Measurements from ENCODE around the gene BCAS3.

Gene BCAS3

GRCh38 chr17:61392679-61393078 is 715.0 kb downstream of the BCAS3 start:
- DNase-seq: no peak

- DNase-seq: no peak
Observed at GRCh38 chr17:61393550-61393903, 715.9 kb downstream of the BCAS3 start.

DNA sequence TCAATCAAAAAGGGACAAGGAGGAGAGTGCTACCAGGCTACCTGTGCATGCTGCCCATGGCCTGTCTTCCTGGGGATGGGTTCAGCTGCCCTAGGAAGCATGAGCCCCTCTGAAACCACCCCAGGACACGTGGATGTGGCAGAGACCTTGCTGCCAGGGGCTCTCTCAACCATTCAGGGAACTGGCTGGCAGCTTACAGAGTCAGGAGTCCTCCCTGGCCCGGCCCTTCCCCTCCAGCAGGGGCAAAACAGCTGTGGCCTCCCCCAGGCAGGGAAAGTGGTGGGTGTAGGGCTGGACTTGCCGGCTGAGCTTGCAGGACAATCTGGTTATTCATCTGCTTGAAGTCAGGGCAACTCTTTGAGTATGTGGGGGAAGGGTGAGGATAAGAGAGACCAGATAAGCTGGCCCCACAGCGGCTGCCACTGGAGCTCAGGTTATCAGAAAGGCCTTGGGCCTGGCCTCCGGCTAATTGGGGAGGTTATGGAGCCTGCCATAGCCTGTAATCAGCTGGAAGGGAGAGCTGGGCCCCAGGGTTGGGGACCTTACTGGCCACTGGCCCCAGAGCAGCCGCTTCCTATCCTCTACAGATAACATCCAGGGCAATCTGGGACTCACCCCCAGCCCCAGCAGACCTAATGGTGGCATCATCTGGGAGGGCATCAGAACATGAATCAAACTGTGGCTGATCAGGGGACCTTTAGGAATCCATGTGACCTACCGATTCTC is 716.4 kb downstream of the BCAS3 start:
- DNase-seq: no peak

DNA sequence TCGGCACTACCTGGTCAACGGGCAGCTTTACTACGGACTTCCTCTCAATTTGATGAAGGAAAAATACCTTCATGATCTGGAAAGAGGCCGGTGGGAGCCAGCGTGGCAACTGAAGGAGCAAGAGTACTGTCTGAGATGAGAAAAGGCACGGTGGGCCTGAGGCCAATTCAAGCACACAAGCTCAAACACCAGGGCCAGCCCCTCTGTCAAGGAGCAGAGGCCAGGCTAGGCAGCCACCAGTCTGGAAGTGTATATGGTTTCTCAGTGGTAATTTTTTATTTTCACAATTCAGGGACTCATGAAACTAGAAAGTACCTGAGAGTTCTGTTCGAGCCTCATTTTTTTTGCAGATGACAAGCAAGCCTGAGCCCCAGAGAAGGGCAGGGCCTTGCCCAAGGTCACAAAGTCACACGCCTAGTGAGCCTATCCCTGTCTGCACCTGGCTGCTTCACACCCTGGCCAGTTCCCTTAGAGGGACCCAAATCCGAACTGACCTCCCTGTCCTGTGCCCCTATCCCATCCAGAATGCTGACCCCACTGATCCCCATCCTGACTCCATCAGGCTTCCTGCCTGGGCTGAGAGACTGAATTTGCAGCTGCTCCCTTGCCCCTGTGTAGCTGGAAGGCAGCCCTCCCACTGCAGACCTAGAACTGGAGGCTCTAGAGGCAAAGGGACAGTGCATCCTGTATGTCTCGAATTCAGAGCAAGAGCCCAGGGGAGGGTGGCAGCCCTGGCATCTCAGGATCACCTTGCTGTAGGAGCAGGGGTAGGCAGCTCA is 717.2 kb downstream of the BCAS3 start:
- DNase-seq: no peak

GRCh38 chr17:61395409-61395982 is 717.8 kb downstream of the BCAS3 start:
- DNase-seq: no peak

GRCh38 chr17:61395983-61396585 is 718.4 kb downstream of the BCAS3 start:
- DNase-seq: no peak

- no peak for DNase-seq
Observed at GRCh38 chr17:61396586-61397085, 719.0 kb downstream of the BCAS3 start.

DNA sequence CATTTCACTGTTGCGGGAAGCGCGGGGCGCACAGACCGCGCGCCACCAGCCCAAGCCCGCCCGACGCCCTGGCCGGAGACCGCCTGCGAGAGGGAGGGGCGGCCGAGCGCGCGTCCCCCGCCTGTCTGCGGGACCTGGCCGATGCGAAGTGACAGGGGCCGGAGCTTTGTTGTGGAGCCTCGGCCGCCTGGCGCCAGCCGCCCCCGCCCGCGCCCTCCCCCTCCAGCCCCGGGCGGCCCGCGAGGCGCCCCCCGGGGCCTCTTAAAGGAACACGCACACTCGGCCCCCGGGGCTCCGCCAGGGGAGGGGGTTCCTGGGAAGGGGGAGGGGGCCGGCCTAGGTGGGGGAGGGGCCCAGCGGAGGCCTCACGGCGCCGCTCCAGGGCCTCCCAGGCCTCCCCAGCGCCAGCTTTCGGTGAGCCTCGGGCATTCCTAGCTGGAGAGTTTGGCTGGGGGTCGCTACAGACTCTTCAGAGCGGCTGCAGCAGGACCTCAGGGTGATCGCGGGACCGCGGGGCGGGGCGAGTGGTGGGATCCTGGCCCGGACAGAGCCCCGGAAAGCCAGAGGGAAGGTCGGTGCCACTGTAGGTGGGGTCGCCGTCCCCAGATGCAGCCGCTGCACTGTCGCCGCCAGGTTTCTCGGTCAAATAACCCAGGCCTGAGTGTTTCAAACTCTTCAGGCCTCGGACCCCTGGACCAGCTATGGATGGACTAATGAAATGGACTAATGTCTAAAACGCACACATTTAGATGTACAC is 719.6 kb downstream of the BCAS3 start:
- DNase-seq: no peak

DNA sequence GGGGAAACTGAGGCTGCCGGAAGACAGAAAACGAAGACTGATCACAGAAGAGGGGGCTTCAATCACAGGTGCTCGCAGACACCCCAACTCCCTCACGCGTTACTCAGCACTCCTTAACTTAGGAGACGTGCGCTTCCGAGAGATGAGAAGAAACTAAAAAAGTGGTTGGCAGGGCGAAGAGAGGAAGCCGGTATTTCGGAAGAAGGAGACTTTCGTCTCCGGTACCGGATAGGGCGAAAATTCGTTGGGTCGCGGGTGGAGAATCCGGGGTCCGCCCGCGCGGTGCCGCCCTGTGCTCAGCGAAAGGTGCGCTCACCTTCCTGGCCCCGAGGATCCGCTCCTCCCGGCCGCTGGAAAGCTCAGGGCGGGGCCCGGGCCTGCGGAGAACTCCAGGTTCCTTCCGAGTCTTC is 721.1 kb downstream of the BCAS3 start:
- no peak for DNase-seq

GRCh38 chr17:61399131-61400065 is 721.7 kb downstream of the BCAS3 start, which contains the start of gene TBX2:
TSS of gene TBX2 (plus strand) at chr17:61399843. CDS start at chr17:61400177, 334 bp downstream.
- DNase-seq: no peak

- DNase-seq: no peak
Observed at GRCh38 chr17:61400066-61400716, 722.5 kb downstream of the BCAS3 start.

DNA sequence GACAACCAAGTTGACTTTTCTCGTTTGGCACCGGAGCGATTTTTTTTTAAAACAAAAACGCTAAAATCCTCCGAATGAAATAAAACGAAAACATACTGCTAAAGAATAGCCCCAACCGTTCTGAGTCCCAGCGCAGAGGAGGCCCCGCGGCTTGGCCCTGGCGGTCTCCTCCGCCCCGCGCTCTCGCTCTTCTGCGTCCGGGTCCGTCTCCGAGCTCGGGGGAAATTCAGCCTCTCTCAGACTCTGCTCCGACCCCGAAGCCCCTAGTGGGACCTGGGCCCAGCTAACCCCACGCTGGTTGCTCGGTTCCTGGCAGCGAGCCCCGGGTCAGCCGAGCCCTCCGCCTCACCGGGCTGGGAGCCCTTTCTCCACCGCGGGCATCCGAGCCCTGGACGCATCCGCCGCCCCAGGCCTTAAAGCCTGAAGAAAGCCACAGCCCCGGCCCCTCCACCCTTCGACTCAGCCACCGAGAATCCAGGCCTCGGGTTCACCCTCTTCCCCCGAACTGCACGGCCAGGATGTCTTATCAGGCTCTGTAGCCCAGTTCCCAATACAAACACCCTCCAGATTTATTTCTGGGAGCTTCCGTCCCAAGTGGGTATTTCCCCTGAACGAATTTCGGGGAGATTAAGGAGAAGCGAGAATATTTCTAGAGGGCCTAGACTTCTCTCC is 723.2 kb downstream of the BCAS3 start:
- no peak for DNase-seq

DNA sequence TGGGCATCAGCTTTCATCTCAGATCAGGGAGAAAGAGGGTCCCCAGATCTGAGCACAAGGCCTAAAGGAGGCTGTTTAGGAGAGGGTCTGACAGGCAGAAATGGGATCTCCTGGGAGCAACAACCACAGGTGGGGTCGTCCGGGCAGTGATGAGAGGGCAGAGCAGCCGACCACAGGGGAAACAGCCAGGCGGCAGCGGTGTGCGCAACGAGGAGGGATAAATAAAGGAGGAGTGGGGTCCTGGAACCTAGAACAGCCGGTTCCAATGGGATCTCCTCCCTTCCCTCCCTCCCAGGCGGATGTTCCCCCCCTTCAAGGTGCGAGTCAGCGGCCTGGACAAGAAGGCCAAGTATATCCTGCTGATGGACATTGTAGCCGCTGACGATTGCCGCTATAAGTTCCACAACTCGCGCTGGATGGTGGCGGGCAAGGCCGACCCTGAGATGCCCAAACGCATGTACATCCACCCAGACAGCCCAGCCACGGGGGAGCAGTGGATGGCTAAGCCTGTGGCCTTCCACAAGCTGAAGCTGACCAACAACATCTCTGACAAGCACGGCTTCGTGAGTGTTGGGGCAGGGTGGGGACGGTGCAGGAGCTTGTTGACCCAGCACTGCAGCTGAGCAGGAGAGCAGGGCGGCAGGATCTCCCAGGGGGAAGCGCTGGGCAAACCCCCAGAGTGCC is 723.9 kb downstream of the BCAS3 start:
- no peak for DNase-seq

- no peak for DNase-seq
Observed at GRCh38 chr17:61402073-61402541, 724.5 kb downstream of the BCAS3 start.

GRCh38 chr17:61402978-61403800 is 725.5 kb downstream of the BCAS3 start:
- peak; percentile 23 for DNase-seq

- no peak for DNase-seq
Observed at GRCh38 chr17:61403801-61404662, 726.4 kb downstream of the BCAS3 start.

DNA sequence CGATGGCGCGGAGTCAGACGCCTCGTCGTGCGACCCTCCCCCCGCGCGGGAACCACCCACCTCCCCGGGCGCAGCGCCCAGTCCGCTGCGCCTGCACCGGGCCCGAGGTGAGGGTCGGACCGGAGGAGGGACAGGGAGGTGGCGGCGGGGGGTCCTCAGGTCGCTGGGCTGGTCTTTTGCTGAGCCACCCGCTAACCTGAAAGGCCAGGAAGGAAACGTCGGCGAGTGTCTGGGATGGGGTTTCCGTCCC is 726.9 kb downstream of the BCAS3 start:
- no peak for DNase-seq

Measured in CD4-positive, alpha-beta T cell treated with Interleukin-17A for 4 hours (primary cell).